ENCODE data around the gene RLF.

RLF gene

GRCh38 chr1:40239626-40240025, 78.4 kb downstream of the RLF start:
- no peak for DNase-seq

- no peak for DNase-seq
These were observed 79.2 kb downstream of the RLF start for GRCh38 chr1:40240390-40240789.

GRCh38 chr1:40241362-40241761, 80.2 kb downstream of the RLF start:
- no peak for DNase-seq

- DNase-seq: no peak
These were observed 82.2 kb downstream of the RLF start for GRCh38 chr1:40243351-40243750.

GRCh38 chr1:40244138-40244744, 83.1 kb downstream of the RLF start:
- DNase-seq: no peak

- no peak for DNase-seq
These were observed 84.5 kb downstream of the RLF start for GRCh38 chr1:40245686-40246085.

GRCh38 chr1:40247655-40248054, 86.5 kb downstream of the RLF start, which contains the start of gene TMCO2:
TMCO2 (plus strand) TSS chr1:40247937; CDS start chr1:40247994, 57 bp downstream.
- no peak for DNase-seq

GRCh38 chr1:40248412-40248811, 87.2 kb downstream of the RLF start:
- DNase-seq: no peak

GRCh38 chr1:40251456-40251855, 90.3 kb downstream of the RLF start:
- no peak for DNase-seq

GRCh38 chr1:40252601-40253000, 91.4 kb downstream of the RLF start:
- no peak for DNase-seq

- no peak for DNase-seq
These were observed 94.0 kb downstream of the RLF start for GRCh38 chr1:40255231-40255630.

GRCh38 chr1:40256401-40257084, 95.4 kb downstream of the RLF start:
- DNase-seq: no peak

- no peak for DNase-seq
These were observed 96.1 kb downstream of the RLF start for GRCh38 chr1:40257313-40257687.

- peak; percentile 95 to 96 for DNase-seq
These were observed 96.7 kb downstream of the RLF start, which contains the start of gene ZMPSTE24 for GRCh38 chr1:40257688-40258444. ZMPSTE24 (plus strand) TSS chr1:40258236; CDS start chr1:40258272, 36 bp downstream.

GRCh38 chr1:40258445-40258769, 97.2 kb downstream of the RLF start:
- no peak for DNase-seq

- DNase-seq: no peak
These were observed 103.2 kb downstream of the RLF start for GRCh38 chr1:40264354-40264781.

- no peak for DNase-seq
These were observed 104.1 kb downstream of the RLF start for GRCh38 chr1:40265298-40265697.

- DNase-seq: no peak
These were observed 104.7 kb downstream of the RLF start for GRCh38 chr1:40265919-40266318.

GRCh38 chr1:40266786-40267535, 105.8 kb downstream of the RLF start:
- DNase-seq: no peak

GRCh38 chr1:40267767-40268187, 106.6 kb downstream of the RLF start:
- no peak for DNase-seq

- DNase-seq: no peak
These were observed 107.0 kb downstream of the RLF start for GRCh38 chr1:40268211-40268610.

- DNase-seq: no peak
These were observed 109.1 kb downstream of the RLF start for GRCh38 chr1:40270152-40270834.
